HepG2 (cell line): ENCODE results near the gene ENHO. TPM values are rescaled to one million over a fixed set of nuclear protein-coding genes. Genes with fewer than 3 reads are reported as not detected.

Experiments used
- BORCS8-MEF2B ChIP-seq: sonication (generic); formaldehyde crosslinking; IDR thresholded peaks from 2 replicates; pipeline ENCODE4 v1.8.0; 2022; ENCODE audit warnings: mild to moderate bottlenecking, missing genetic modification reagents
- HOXA5 ChIP-seq: sonication (generic); formaldehyde crosslinking; IDR thresholded peaks from 2 replicates; pipeline ENCODE4 v1.4.0; 2020; ENCODE audit warnings: missing genetic modification reagents
- SALL1 ChIP-seq: sonication (generic); formaldehyde crosslinking; IDR thresholded peaks from 2 replicates; pipeline ENCODE4 v1.8.0; 2022; ENCODE audit warnings: mild to moderate bottlenecking, missing genetic modification reagents
- SRY ChIP-seq: sonication (generic); formaldehyde crosslinking; IDR thresholded peaks from 2 replicates; pipeline ENCODE4 v1.8.0; 2022; ENCODE audit warnings: mild to moderate bottlenecking, missing genetic modification reagents
- TBX3 ChIP-seq: fragments of 450-650 bp; IDR thresholded peaks from 2 replicates; pipeline ENCODE4 v1.6.1; 2017; ENCODE audit warnings: antibody characterized with exemption, mild to moderate bottlenecking, inconsistent platforms, borderline replicate concordance
- ZNF256 ChIP-seq: sonication (generic); formaldehyde crosslinking; conservative IDR thresholded peaks from 2 replicates; pipeline ENCODE4 v1.4.0; 2020; ENCODE audit warnings: missing genetic modification reagents
- ZNF317 ChIP-seq: sonication (generic); formaldehyde crosslinking; IDR thresholded peaks from 2 replicates; pipeline ENCODE4 v1.5.0; 2020; ENCODE audit warnings: mild to moderate bottlenecking, missing genetic modification reagents
- ZNF337 ChIP-seq: sonication (generic); formaldehyde crosslinking; IDR thresholded peaks from 2 replicates; pipeline ENCODE4 v1.5.1; 2020; ENCODE audit warnings: missing genetic modification reagents, low read depth, mild to moderate bottlenecking, borderline replicate concordance
- ZNF737 ChIP-seq: sonication (generic); formaldehyde crosslinking; IDR thresholded peaks from 2 replicates; pipeline ENCODE4 v1.5.0; 2020; ENCODE audit warnings: missing genetic modification reagents, mild to moderate bottlenecking, borderline replicate concordance
- ZSCAN9 ChIP-seq: IDR thresholded peaks from 2 replicates; pipeline ENCODE4 v1.6.1; 2016; ENCODE audit warnings: borderline replicate concordance
- polyA plus RNA-seq, 8 experiments: library from polyadenylated mRNA; depleted of rRNA in 3 of 8; stranded (reverse) in 7 of 8; unstranded in 1 of 8; fragments of >200 nt; fragmentation: Illumina TruSeq in 4 of 8; extraction: Trizol in 4 of 8; gene quantifications; 2 replicates each; pipeline versions ENCODE4 v1.2.1 to v1.2.3, GENCODE V29; 2011 to 2016; ENCODE audit warnings: low read depth in 4 of 8, missing spikeins in 1 of 8, mixed read lengths in 1 of 8; ENCODE audit not compliant: insufficient read depth in 1 of 8
- total RNA-seq, 5 experiments: library from RNA; depleted of rRNA; stranded (reverse); fragments of >200 nt; fragmentation: Illumina TruSeq; extraction: Trizol; gene quantifications; 2 replicates each; pipeline ENCODE4 v1.2.3, GENCODE V29; 2016; ENCODE audit warnings: low read depth in 1 of 5
- TF ChIP-seq, protein P1 (sequence below): sonication (generic); formaldehyde crosslinking; IDR thresholded peaks from 2 replicates; pipeline ENCODE4 v1.5.0; 2020; ENCODE audit warnings: missing genetic modification reagents
- TF ChIP-seq, protein P2 (sequence below): sonication (generic); formaldehyde crosslinking; conservative IDR thresholded peaks from 2 replicates; pipeline ENCODE4 v1.4.0; 2020; ENCODE audit warnings: missing genetic modification reagents
- TF ChIP-seq, protein P3 (sequence below): sonication (generic); formaldehyde crosslinking; IDR thresholded peaks from 2 replicates; pipeline ENCODE4 v1.5.0; 2020; ENCODE audit warnings: missing genetic modification reagents
- TF ChIP-seq, protein P4 (sequence below): sonication (generic); formaldehyde crosslinking; IDR thresholded peaks from 2 replicates; pipeline ENCODE4 v1.4.0; 2020; ENCODE audit warnings: missing genetic modification reagents
- TF ChIP-seq, protein P5 (sequence below): sonication (generic); formaldehyde crosslinking; IDR thresholded peaks from 2 replicates; pipeline ENCODE4 v1.4.0; 2020; ENCODE audit warnings: missing genetic modification reagents
- TF ChIP-seq, protein P6 (sequence below): sonication (generic); formaldehyde crosslinking; IDR thresholded peaks from 2 replicates; pipeline ENCODE4 v1.5.1; 2020; ENCODE audit warnings: mild to moderate bottlenecking, missing genetic modification reagents, moderate library complexity

Gene ENHO
- total and polyA plus RNA-seq, 2 of the 13 experiments (the other 11 are each of a cell fraction or from before 2014, with no cell fraction given): 0.08 to 0.60 TPM

DNA sequence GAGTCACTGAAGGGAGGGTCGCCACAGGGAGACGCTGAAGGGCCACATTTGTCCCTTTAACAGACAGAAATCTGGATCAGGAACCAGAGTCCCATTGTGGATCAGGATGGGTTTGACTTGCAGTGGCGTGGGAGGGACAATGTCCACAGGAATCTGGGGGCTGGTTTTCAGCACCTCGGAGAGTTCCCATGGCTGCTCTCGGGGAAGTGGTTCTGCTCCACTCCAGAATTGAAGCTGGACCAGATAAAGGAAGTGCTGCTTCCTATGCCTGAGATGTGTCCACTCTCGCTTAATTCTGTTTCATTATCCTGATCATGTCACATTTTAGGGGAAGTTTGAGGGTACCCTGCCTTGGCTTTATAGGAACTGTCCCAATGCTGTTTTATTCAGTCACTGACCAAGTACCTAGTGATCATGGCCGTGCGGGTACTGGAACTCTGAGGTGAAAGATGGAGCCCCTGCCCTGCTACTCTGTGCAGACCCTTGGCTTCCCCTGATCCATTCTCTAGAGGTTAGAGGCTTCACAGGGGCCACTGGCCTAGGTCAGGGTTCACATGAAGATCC is 28.7 kb downstream of the ENHO start (continued):
- TF ChIP-seq BORCS8-MEF2B (CRISPR knock-in tag) (0 out of 2 replicates have a peak, but pooled peaks have one; percentile 58), TBX3 (no peak), ZNF337 (no peak), ZSCAN9 (peak; percentile 70), ZNF737 (CRISPR knock-in tag) (peak; percentile 55; the same call in 1 of the 2 replicates), ZNF256 (CRISPR knock-in tag) (peak; percentile 77), SRY (CRISPR knock-in tag) (peak; percentile 71; the same call in 1 of the 2 replicates), SALL1 (CRISPR knock-in tag) (peak; percentile 65), HOXA5 (CRISPR knock-in tag) (peak; percentile 83; the same call in 1 of the 2 replicates), ZNF317 (CRISPR knock-in tag) (0 out of 2 replicates have a peak, but pooled peaks have one; percentile 25)
- TF ChIP-seq, protein P1, sequence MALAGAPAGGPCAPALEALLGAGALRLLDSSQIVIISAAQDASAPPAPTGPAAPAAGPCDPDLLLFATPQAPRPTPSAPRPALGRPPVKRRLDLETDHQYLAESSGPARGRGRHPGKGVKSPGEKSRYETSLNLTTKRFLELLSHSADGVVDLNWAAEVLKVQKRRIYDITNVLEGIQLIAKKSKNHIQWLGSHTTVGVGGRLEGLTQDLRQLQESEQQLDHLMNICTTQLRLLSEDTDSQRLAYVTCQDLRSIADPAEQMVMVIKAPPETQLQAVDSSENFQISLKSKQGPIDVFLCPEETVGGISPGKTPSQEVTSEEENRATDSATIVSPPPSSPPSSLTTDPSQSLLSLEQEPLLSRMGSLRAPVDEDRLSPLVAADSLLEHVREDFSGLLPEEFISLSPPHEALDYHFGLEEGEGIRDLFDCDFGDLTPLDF (CRISPR knock-in tag): no peak
- TF ChIP-seq, protein P2, sequence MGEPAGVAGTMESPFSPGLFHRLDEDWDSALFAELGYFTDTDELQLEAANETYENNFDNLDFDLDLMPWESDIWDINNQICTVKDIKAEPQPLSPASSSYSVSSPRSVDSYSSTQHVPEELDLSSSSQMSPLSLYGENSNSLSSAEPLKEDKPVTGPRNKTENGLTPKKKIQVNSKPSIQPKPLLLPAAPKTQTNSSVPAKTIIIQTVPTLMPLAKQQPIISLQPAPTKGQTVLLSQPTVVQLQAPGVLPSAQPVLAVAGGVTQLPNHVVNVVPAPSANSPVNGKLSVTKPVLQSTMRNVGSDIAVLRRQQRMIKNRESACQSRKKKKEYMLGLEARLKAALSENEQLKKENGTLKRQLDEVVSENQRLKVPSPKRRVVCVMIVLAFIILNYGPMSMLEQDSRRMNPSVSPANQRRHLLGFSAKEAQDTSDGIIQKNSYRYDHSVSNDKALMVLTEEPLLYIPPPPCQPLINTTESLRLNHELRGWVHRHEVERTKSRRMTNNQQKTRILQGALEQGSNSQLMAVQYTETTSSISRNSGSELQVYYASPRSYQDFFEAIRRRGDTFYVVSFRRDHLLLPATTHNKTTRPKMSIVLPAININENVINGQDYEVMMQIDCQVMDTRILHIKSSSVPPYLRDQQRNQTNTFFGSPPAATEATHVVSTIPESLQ (CRISPR knock-in tag): no peak
- TF ChIP-seq, protein P3, sequence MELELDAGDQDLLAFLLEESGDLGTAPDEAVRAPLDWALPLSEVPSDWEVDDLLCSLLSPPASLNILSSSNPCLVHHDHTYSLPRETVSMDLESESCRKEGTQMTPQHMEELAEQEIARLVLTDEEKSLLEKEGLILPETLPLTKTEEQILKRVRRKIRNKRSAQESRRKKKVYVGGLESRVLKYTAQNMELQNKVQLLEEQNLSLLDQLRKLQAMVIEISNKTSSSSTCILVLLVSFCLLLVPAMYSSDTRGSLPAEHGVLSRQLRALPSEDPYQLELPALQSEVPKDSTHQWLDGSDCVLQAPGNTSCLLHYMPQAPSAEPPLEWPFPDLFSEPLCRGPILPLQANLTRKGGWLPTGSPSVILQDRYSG (CRISPR knock-in tag): 0 out of 2 replicates have a peak, but pooled peaks have one; percentile 52
- TF ChIP-seq, protein P4, sequence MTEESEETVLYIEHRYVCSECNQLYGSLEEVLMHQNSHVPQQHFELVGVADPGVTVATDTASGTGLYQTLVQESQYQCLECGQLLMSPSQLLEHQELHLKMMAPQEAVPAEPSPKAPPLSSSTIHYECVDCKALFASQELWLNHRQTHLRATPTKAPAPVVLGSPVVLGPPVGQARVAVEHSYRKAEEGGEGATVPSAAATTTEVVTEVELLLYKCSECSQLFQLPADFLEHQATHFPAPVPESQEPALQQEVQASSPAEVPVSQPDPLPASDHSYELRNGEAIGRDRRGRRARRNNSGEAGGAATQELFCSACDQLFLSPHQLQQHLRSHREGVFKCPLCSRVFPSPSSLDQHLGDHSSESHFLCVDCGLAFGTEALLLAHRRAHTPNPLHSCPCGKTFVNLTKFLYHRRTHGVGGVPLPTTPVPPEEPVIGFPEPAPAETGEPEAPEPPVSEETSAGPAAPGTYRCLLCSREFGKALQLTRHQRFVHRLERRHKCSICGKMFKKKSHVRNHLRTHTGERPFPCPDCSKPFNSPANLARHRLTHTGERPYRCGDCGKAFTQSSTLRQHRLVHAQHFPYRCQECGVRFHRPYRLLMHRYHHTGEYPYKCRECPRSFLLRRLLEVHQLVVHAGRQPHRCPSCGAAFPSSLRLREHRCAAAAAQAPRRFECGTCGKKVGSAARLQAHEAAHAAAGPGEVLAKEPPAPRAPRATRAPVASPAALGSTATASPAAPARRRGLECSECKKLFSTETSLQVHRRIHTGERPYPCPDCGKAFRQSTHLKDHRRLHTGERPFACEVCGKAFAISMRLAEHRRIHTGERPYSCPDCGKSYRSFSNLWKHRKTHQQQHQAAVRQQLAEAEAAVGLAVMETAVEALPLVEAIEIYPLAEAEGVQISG (CRISPR knock-in tag): peak; percentile 54
- TF ChIP-seq, protein P5, sequence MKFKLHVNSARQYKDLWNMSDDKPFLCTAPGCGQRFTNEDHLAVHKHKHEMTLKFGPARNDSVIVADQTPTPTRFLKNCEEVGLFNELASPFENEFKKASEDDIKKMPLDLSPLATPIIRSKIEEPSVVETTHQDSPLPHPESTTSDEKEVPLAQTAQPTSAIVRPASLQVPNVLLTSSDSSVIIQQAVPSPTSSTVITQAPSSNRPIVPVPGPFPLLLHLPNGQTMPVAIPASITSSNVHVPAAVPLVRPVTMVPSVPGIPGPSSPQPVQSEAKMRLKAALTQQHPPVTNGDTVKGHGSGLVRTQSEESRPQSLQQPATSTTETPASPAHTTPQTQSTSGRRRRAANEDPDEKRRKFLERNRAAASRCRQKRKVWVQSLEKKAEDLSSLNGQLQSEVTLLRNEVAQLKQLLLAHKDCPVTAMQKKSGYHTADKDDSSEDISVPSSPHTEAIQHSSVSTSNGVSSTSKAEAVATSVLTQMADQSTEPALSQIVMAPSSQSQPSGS (CRISPR knock-in tag): no peak
- TF ChIP-seq, protein P6, sequence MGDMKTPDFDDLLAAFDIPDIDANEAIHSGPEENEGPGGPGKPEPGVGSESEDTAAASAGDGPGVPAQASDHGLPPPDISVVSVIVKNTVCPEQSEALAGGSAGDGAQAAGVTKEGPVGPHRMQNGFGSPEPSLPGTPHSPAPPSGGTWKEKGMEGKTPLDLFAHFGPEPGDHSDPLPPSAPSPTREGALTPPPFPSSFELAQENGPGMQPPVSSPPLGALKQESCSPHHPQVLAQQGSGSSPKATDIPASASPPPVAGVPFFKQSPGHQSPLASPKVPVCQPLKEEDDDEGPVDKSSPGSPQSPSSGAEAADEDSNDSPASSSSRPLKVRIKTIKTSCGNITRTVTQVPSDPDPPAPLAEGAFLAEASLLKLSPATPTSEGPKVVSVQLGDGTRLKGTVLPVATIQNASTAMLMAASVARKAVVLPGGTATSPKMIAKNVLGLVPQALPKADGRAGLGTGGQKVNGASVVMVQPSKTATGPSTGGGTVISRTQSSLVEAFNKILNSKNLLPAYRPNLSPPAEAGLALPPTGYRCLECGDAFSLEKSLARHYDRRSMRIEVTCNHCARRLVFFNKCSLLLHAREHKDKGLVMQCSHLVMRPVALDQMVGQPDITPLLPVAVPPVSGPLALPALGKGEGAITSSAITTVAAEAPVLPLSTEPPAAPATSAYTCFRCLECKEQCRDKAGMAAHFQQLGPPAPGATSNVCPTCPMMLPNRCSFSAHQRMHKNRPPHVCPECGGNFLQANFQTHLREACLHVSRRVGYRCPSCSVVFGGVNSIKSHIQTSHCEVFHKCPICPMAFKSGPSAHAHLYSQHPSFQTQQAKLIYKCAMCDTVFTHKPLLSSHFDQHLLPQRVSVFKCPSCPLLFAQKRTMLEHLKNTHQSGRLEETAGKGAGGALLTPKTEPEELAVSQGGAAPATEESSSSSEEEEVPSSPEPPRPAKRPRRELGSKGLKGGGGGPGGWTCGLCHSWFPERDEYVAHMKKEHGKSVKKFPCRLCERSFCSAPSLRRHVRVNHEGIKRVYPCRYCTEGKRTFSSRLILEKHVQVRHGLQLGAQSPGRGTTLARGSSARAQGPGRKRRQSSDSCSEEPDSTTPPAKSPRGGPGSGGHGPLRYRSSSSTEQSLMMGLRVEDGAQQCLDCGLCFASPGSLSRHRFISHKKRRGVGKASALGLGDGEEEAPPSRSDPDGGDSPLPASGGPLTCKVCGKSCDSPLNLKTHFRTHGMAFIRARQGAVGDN (CRISPR knock-in tag): no peak
